Stimulated activated CD8-positive, alpha-beta memory T cell treated with anti-CD3 and anti-CD28 coated beads, Interleukin-4, amount 100 ng/mL, for 1 hour (primary cell): Measurements from ENCODE around the gene RBM12.

Source experiments
- DNase-seq, 2 donors: peaks; one replicate each; pipeline ENCODE4 v3.0.0-alpha.2; 2020; ENCODE audit warnings: low read depth in 2 of 2, low spot score in 1 of 2

Gene RBM12

GRCh38 chr20:35602851-35603495 is 61.7 kb downstream of the RBM12 start:
- DNase-seq: no peak

- DNase-seq: no peak
These were observed 62.7 kb downstream of the RBM12 start for GRCh38 chr20:35601990-35602389.

- DNase-seq: peak; percentile 36 to 55
These were observed 63.4 kb downstream of the RBM12 start for GRCh38 chr20:35600993-35601973.

- DNase-seq: no peak
These were observed 64.3 kb downstream of the RBM12 start for GRCh38 chr20:35600176-35600992.

GRCh38 chr20:35599776-35600120 is 65.0 kb downstream of the RBM12 start:
- DNase-seq: no peak
